ENCODE results near the gene INO80D. TPM values are rescaled to one million over a fixed set of nuclear protein-coding genes. Genes with fewer than 3 reads are reported as not detected.

The INO80D gene
- total RNA-seq, 2 experiments from 2014 or later, result 14.5 to 15.3 TPM

Other genes starting within 250 kb of the INO80D start
- 10 to 100 TPM; 79.2 to 80.8 TPM for gene NDUFS1, start 73.3 kb upstream of the INO80D start, total RNA-seq
- 1,000 to 10,000 TPM; 1,180 to 1,194 TPM for gene EEF1B2, start 73.7 kb upstream of the INO80D start, total RNA-seq
- 1 to 10 TPM; 7.4 to 7.8 TPM for gene ZDBF2, start 188.5 kb upstream of the INO80D start, total RNA-seq